HCT116 (cell line): ENCODE measurements around the gene TASP1. TPM values are rescaled to one million over a fixed set of nuclear protein-coding genes. Genes with fewer than 3 reads are reported as not detected.

Experiments
- ATAC-seq: fragments of 200-7000 bp; cut with Tn5 transposase; 2 replicates; pipeline ENCODE4 v1.9.1; 2020; ENCODE audit warnings: mild to moderate bottlenecking, moderate library complexity
- BruUV-seq: library from RNA; stranded (reverse); fragments of 400-500 nt; replicated peaks from 2 replicates; lab custom pipeline; 2021; lab: Mats Ljungman, UMichigan
- CTCF ChIA-PET: fragments of 300-600 bp; sonication (Branson Sonifier 250); formaldehyde crosslinking; loops from one replicate; lab custom pipeline; 2021; ENCODE audit warnings: antibody characterized with exemption; lab: Charles Lee
- POLR2A ChIA-PET: fragments of 300-600, 350-600 bp; sonication (Branson Sonifier 250); formaldehyde crosslinking; loops from one replicate; lab custom pipeline; 2021; ENCODE audit warnings: antibody characterized with exemption; lab: Charles Lee
- RAD21 ChIA-PET, 2 experiments: fragments of 300-600 bp; sonication (Branson Sonifier 250); formaldehyde crosslinking; loops; one replicate each; lab custom pipeline; 2023; ENCODE audit warnings: low total read pairs in 2 of 2; ENCODE audit not compliant: uncharacterized antibody in 2 of 2, unreplicated experiment in 2 of 2, low non-redundant PET in 1 of 2; lab: Charles Lee
- DNase-seq: peaks from one replicate; pipeline ENCODE4 v3.0.0-alpha.2; 2010; ENCODE audit warnings: low read depth, low spot score
- H2AFZ ChIP-seq: fragments of 200-600 bp; shearing (Covaris generic), sonication (generic); 2 replicates; pipeline ENCODE4 v1.6.1; 2017; ENCODE audit warnings: low read depth, mixed run types, mixed read lengths, antibody characterized with exemption, low read length; ENCODE audit not compliant: poor library complexity, severe bottlenecking
- H3K27ac ChIP-seq: 2 replicates; pipeline ENCODE4 v1.5.1; 2012; ENCODE audit warnings: low read depth, low read length
- H3K27me3 ChIP-seq: fragments of 200-600 bp; sonication (generic); 2 replicates; pipeline ENCODE4 v1.6.1; 2016; ENCODE audit warnings: mixed run types, low read length, mixed read lengths; ENCODE audit not compliant: insufficient read depth
- H3K36me3 ChIP-seq, 2 experiments: fragments of 200-500 bp in 1 of 2; fragments of 200-600 bp in 1 of 2; sonication (Bioruptor generic) in 1 of 2; sonication (generic) in 1 of 2; 2 replicates each; pipeline versions ENCODE4 v1.5.1 to v1.6.1; 2014 to 2016; ENCODE audit warnings: low read length in 2 of 2, inconsistent platforms in 1 of 2, mixed read lengths in 1 of 2, mixed run types in 1 of 2; ENCODE audit not compliant: insufficient read depth in 2 of 2, control insufficient read depth in 1 of 2
- H3K4me1 ChIP-seq, 2 experiments: fragments of 200-600 bp in 1 of 2; sonication (generic) in 1 of 2; 2 replicates each; pipeline versions ENCODE4 v1.5.1 to v1.6.1; 2012 to 2017; ENCODE audit warnings: low read length in 2 of 2, inconsistent platforms in 1 of 2, mild to moderate bottlenecking in 1 of 2, mixed read lengths in 1 of 2, mixed run types in 1 of 2, moderate library complexity in 1 of 2; ENCODE audit not compliant: insufficient read depth in 2 of 2, control insufficient read depth in 1 of 2
- H3K4me2 ChIP-seq: fragments of 200-600 bp; sonication (generic); 2 replicates; pipeline ENCODE4 v1.6.1; 2017; ENCODE audit warnings: mixed run types, low read length, mixed read lengths
- H3K4me3 ChIP-seq, 2 experiments: fragments of 200-600 bp in 1 of 2; sonication (generic) in 1 of 2; replicated peaks in 1 of 2; 2 replicates each; pipeline ENCODE4 v1.5.1; 2011 to 2016; ENCODE audit warnings: low read length in 2 of 2, control low read depth in 1 of 2, low read depth in 1 of 2, mild to moderate bottlenecking in 1 of 2, mixed read lengths in 1 of 2, mixed run types in 1 of 2
- H3K79me2 ChIP-seq: fragments of 200-600 bp; sonication (generic); 2 replicates; pipeline ENCODE4 v1.6.1; 2017; ENCODE audit warnings: mild to moderate bottlenecking, mixed run types, low read length, moderate library complexity, mixed read lengths; ENCODE audit not compliant: insufficient read depth
- H3K9ac ChIP-seq: fragments of 200-600 bp; sonication (generic); 2 replicates; pipeline ENCODE4 v1.6.1; 2016; ENCODE audit warnings: low read length, mixed read lengths
- H3K9me2 ChIP-seq: fragments of 200-600 bp; sonication (generic), shearing (Covaris generic); 2 replicates; pipeline ENCODE4 v1.6.1; 2017; ENCODE audit warnings: mixed run types, mild to moderate bottlenecking, moderate library complexity; ENCODE audit not compliant: insufficient read depth
- H3K9me3 ChIP-seq, 2 experiments: fragments of 200-500 bp in 1 of 2; fragments of 200-600 bp in 1 of 2; sonication (Bioruptor generic) in 1 of 2; sonication (generic) in 1 of 2; 2 replicates each; pipeline ENCODE4 v1.6.1; 2014 to 2017; ENCODE audit warnings: low read length in 2 of 2, mixed read lengths in 2 of 2, inconsistent platforms in 1 of 2, low read depth in 1 of 2, mild to moderate bottlenecking in 1 of 2, mixed run types in 1 of 2, moderate library complexity in 1 of 2; ENCODE audit not compliant: control insufficient read depth in 1 of 2, insufficient read depth in 1 of 2
- H4K20me1 ChIP-seq: fragments of 200-600 bp; sonication (generic), shearing (Covaris generic); 2 replicates; pipeline ENCODE4 v1.6.1; 2017; ENCODE audit warnings: mixed run types, mild to moderate bottlenecking, moderate library complexity; ENCODE audit not compliant: insufficient read depth
- EZH2phosphoT487 ChIP-seq: fragments of 200-600 bp; IDR thresholded peaks from 2 replicates; pipeline ENCODE4 v1.6.1; 2018; ENCODE audit warnings: antibody characterized with exemption, borderline replicate concordance
- FOSL1 ChIP-seq: IDR thresholded peaks from 2 replicates; pipeline ENCODE4 v1.6.1; 2012; ENCODE audit warnings: low read depth
- SIN3A ChIP-seq: IDR thresholded peaks from 2 replicates; pipeline ENCODE4 v1.6.1; 2012; ENCODE audit warnings: low read depth
- SP1 ChIP-seq: IDR thresholded peaks from 2 replicates; pipeline ENCODE4 v1.6.1; 2012; ENCODE audit warnings: low read depth
- TCF7L2 ChIP-seq: IDR thresholded peaks from 2 replicates; pipeline ENCODE4 v1.7.0; 2011; ENCODE audit warnings: borderline replicate concordance, inconsistent platforms; ENCODE audit not compliant: insufficient read depth, insufficient read length; ENCODE audit errors: extremely low read depth
- YY1 ChIP-seq: IDR thresholded peaks from 2 replicates; pipeline ENCODE4 v1.6.1; 2011; ENCODE audit warnings: low read length, low read depth, moderate library complexity, mild to moderate bottlenecking; ENCODE audit not compliant: insufficient replicate concordance; ENCODE audit errors: extremely low read depth
- ZNF274 ChIP-seq: fragments of 200-500 bp; sonication (Bioruptor generic); IDR thresholded peaks from 2 replicates; pipeline ENCODE4 v1.6.1; 2014; ENCODE audit warnings: mild to moderate bottlenecking, low read depth, low read length, inconsistent platforms
- intact Hi-C: fragments of 100-400 bp; cut with micrococcal nuclease; formaldehyde crosslinking; loops from 2 replicates; pipeline ENCODE4 v1.10.0; 2022
- total RNA-seq: library from RNA; stranded (reverse); gene quantifications from one replicate; pipeline ENCODE4 v1.2.1, GENCODE V29; 2021; ENCODE audit not compliant: unreplicated experiment

TASP1 gene
- total RNA-seq, 1 experiment from 2014 or later = 19.1 TPM

GRCh38 chr20:13425381-13426135 lies 213.2 kb downstream of the TASP1 start:
- Histone ChIP-seq H2AFZ (no peak overlapping the region), H3K27ac (no peak overlapping the region), H3K9ac (no peak overlapping the region), H3K4me2 (no peak overlapping the region), H3K27me3 (no peaks in the 10 kb centered on the region)
- ATAC-seq = no peak
- TF ChIP-seq SIN3A = no peak
- TF ChIP-seq, all 23 proteins: peak for 0
- Histone ChIP-seq H3K79me2 (no peaks in the 10 kb centered on the region), H3K4me3 (no peak overlapping the region), H3K36me3 (no peaks in the 10 kb centered on the region), H3K9me2 (no peaks in the 10 kb centered on the region), H3K9me3 (no peaks in the 10 kb centered on the region), H3K4me1 (peaks cover 0 to 5% of the 10 kb centered on the region in 2 experiments; a peak in 1 of 4 replicates), H4K20me1 (no peaks in the 10 kb centered on the region)
- ChIA-PET POLR2A (no interaction called here), RAD21 (no interaction called here), CTCF (no interaction called here)
- no TSS peak for BruUV-seq
- intact Hi-C loops = no loop called here
- DNase-seq = no peak

GRCh38 chr20:13424174-13424833 lies 214.4 kb downstream of the TASP1 start:
- no peak overlapping the region for H3K4me3 ChIP-seq
- no peaks in the 10 kb centered on the region for H3K9me2 ChIP-seq
- ChIA-PET POLR2A (no interaction called here), RAD21 (no interaction called here), CTCF (no interaction called here)
- H3K4me2 ChIP-seq = no peak overlapping the region
- no peaks in the 10 kb centered on the region for H3K4me1 ChIP-seq
- H3K9ac ChIP-seq = no peak overlapping the region
- DNase-seq (no peak), ATAC-seq (no peak)
- TF ChIP-seq TCF7L2 (no peak), YY1 (no peak), EZH2phosphoT487 (no peak), ZNF274 (no peak), FOSL1 (no peak), SP1 (no peak)
- H3K27me3 ChIP-seq = no peaks in the 10 kb centered on the region
- no peaks in the 10 kb centered on the region for H3K36me3 ChIP-seq
- H4K20me1 ChIP-seq = no peaks in the 10 kb centered on the region
- no peaks in the 10 kb centered on the region for H3K9me3 ChIP-seq
- H3K27ac ChIP-seq = no peak overlapping the region
- intact Hi-C loops = no loop called here
- no peak overlapping the region for H2AFZ ChIP-seq
- BruUV-seq = no TSS peak
- H3K79me2 ChIP-seq = no peaks in the 10 kb centered on the region
